OCI-LY1 (cell line): ENCODE data around the gene GMPS.

Experiments used
- H2AFZ ChIP-seq: fragments of 200-600 bp; sonication (generic), shearing (Covaris generic); 2 replicates; pipeline ENCODE4 v1.6.0; 2014; ENCODE audit warnings: antibody characterized with exemption, mild to moderate bottlenecking, low read length
- H3F3A ChIP-seq: fragments of 200-600 bp; sonication (generic), shearing (Covaris generic); 2 replicates; pipeline ENCODE4 v1.6.0; 2014; ENCODE audit warnings: mild to moderate bottlenecking, antibody characterized with exemption, low read length, moderate library complexity; ENCODE audit not compliant: insufficient read depth
- H3K27ac ChIP-seq: fragments of 200-600 bp; sonication (generic); 2 replicates; pipeline ENCODE4 v1.5.1; 2014; ENCODE audit warnings: low read length, mixed run types, mild to moderate bottlenecking, low read depth; ENCODE audit not compliant: poor library complexity, severe bottlenecking
- H3K27me3 ChIP-seq: fragments of 200-600 bp; sonication (generic); 2 replicates; pipeline ENCODE4 v1.6.0; 2014; ENCODE audit warnings: antibody characterized with exemption, mild to moderate bottlenecking, low read length, moderate library complexity; ENCODE audit not compliant: insufficient read depth
- H3K36me3 ChIP-seq: fragments of 200-600 bp; sonication (generic); 2 replicates; pipeline ENCODE4 v1.6.1; 2014; ENCODE audit warnings: mild to moderate bottlenecking, antibody characterized with exemption, low read length, moderate library complexity, mixed read lengths; ENCODE audit not compliant: insufficient read depth
- H3K4me1 ChIP-seq: fragments of 200-600 bp; sonication (generic); 2 replicates; pipeline ENCODE4 v1.5.1; 2014; ENCODE audit warnings: mild to moderate bottlenecking, low read length, moderate library complexity; ENCODE audit not compliant: insufficient read depth, severe bottlenecking
- H3K4me2 ChIP-seq: fragments of 200-600 bp; sonication (generic), shearing (Covaris generic); 2 replicates; pipeline ENCODE4 v1.6.1; 2014; ENCODE audit warnings: low read length
- H3K4me3 ChIP-seq: fragments of 200-600 bp; sonication (generic); 2 replicates; pipeline ENCODE4 v1.5.1; 2014; ENCODE audit warnings: low read length, low read depth, mild to moderate bottlenecking, mixed read lengths; ENCODE audit not compliant: poor library complexity, severe bottlenecking
- H3K79me2 ChIP-seq: fragments of 200-600 bp; shearing (Covaris generic); 2 replicates; pipeline ENCODE4 v1.6.1; 2016; ENCODE audit warnings: mixed run types, low read length, mixed read lengths; ENCODE audit not compliant: insufficient read depth
- H3K9ac ChIP-seq: fragments of 200-600 bp; sonication (generic), shearing (Covaris generic); 2 replicates; pipeline ENCODE4 v1.6.1; 2014; ENCODE audit warnings: mild to moderate bottlenecking, low read length, mixed read lengths
- H3K9me2 ChIP-seq: fragments of 200-600 bp; sonication (generic), shearing (Covaris generic); 2 replicates; pipeline ENCODE4 v1.6.1; 2014; ENCODE audit warnings: low read depth, mild to moderate bottlenecking, low read length, mixed read lengths
- H3K9me3 ChIP-seq: fragments of 200-600 bp; shearing (Covaris generic); 2 replicates; pipeline ENCODE4 v1.6.1; 2014; ENCODE audit warnings: low read length, mixed read lengths
- H4K20me1 ChIP-seq: fragments of 200-600 bp; sonication (generic), shearing (Covaris generic); 2 replicates; pipeline ENCODE4 v1.6.0; 2016; ENCODE audit warnings: mild to moderate bottlenecking, low read length; ENCODE audit not compliant: insufficient read depth
- CTCF ChIP-seq: fragments of 200-600 bp; sonication (generic), shearing (Covaris generic); IDR thresholded peaks from 2 replicates; pipeline ENCODE4 v1.5.1; 2017; ENCODE audit warnings: mild to moderate bottlenecking, antibody characterized with exemption, low read length, moderate library complexity, mixed read lengths
- EZH2 ChIP-seq: fragments of 200-600 bp; sonication (generic), shearing (Covaris generic); IDR thresholded peaks from 2 replicates; pipeline ENCODE4 v1.8.0; 2017; ENCODE audit warnings: borderline replicate concordance, mixed run types, mild to moderate bottlenecking, antibody characterized with exemption, low read length, moderate library complexity, mixed read lengths

The GMPS gene

GRCh38 chr3:155908605-155909004, 38.2 kb downstream of the GMPS start:
- Histone ChIP-seq H3K9me3 (no peaks in the 10 kb centered on the region), H3K4me1 (no peaks in the 10 kb centered on the region), H3K79me2 (no peaks in the 10 kb centered on the region), H3F3A (0 out of 2 replicates have a peak, but pooled peaks cover 5% of the 10 kb centered on the region), H3K4me2 (no peak overlapping the region), H2AFZ (no peak overlapping the region), H3K27me3 (no peaks in the 10 kb centered on the region), H4K20me1 (no peaks in the 10 kb centered on the region), H3K4me3 (no peak overlapping the region), H3K27ac (no peak overlapping the region), H3K36me3 (peaks cover 96% of the 10 kb centered on the region), H3K9ac (no peak overlapping the region), H3K9me2 (no peaks in the 10 kb centered on the region)
- no peak for TF ChIP-seq EZH2

GRCh38 chr3:155912090-155912489, 41.6 kb downstream of the GMPS start:
- Histone ChIP-seq H3K79me2 (no peaks in the 10 kb centered on the region), H4K20me1 (no peaks in the 10 kb centered on the region), H3F3A (0 out of 2 replicates have a peak, but pooled peaks cover 5% of the 10 kb centered on the region), H3K27ac (no peak overlapping the region), H3K4me3 (no peak overlapping the region), H3K4me1 (no peaks in the 10 kb centered on the region), H3K9ac (no peak overlapping the region), H3K27me3 (no peaks in the 10 kb centered on the region), H3K36me3 (peaks cover 99% of the 10 kb centered on the region), H2AFZ (no peak overlapping the region), H3K9me2 (no peaks in the 10 kb centered on the region), H3K9me3 (no peaks in the 10 kb centered on the region), H3K4me2 (no peak overlapping the region)
- TF ChIP-seq EZH2, result no peak
- TF ChIP-seq CTCF, result no peak

GRCh38 chr3:155912579-155913190, 42.2 kb downstream of the GMPS start:
- Histone ChIP-seq H3K9ac (no peak overlapping the region), H3K4me1 (no peaks in the 10 kb centered on the region), H3K27me3 (no peaks in the 10 kb centered on the region), H3K36me3 (peaks cover 99% of the 10 kb centered on the region), H3K79me2 (no peaks in the 10 kb centered on the region), H3K27ac (no peak overlapping the region), H3F3A (0 out of 2 replicates have a peak, but pooled peaks cover 5% of the 10 kb centered on the region), H3K4me3 (no peak overlapping the region), H3K4me2 (no peak overlapping the region), H4K20me1 (no peaks in the 10 kb centered on the region), H2AFZ (no peak overlapping the region), H3K9me3 (no peaks in the 10 kb centered on the region), H3K9me2 (no peaks in the 10 kb centered on the region)
- TF ChIP-seq CTCF, result no peak
- TF ChIP-seq EZH2, result no peak

- no peaks in the 10 kb centered on the region for H3K4me1 ChIP-seq
- H3K79me2 ChIP-seq, result no peaks in the 10 kb centered on the region
- H3K27me3 ChIP-seq, result no peaks in the 10 kb centered on the region
- H3K27ac ChIP-seq, result no peak overlapping the region
- no peak overlapping the region for H3K9ac ChIP-seq
- no peaks in the 10 kb centered on the region for H3F3A ChIP-seq
- H3K4me2 ChIP-seq, result no peak overlapping the region
- H3K9me2 ChIP-seq, result no peaks in the 10 kb centered on the region
- no peaks in the 10 kb centered on the region for H4K20me1 ChIP-seq
- no peak overlapping the region for H2AFZ ChIP-seq
- H3K36me3 ChIP-seq, result peaks cover 97% of the 10 kb centered on the region
- H3K9me3 ChIP-seq, result no peaks in the 10 kb centered on the region
- H3K4me3 ChIP-seq, result no peak overlapping the region
- TF ChIP-seq CTCF (no peak), EZH2 (no peak)
These were observed 47.3 kb downstream of the GMPS start for GRCh38 chr3:155917781-155918180.
